GM21526 (cell line): ENCODE measurements around the gene DGAT2.

ENCODE experiments used
- ATAC-seq: cut with Tn5 transposase; IDR thresholded peaks from one replicate; pipeline ENCODE4 v1.9.1; 2021; ENCODE audit warnings: moderate library complexity; ENCODE audit not compliant: unreplicated experiment, low FRiP score

DGAT2 gene

DNA sequence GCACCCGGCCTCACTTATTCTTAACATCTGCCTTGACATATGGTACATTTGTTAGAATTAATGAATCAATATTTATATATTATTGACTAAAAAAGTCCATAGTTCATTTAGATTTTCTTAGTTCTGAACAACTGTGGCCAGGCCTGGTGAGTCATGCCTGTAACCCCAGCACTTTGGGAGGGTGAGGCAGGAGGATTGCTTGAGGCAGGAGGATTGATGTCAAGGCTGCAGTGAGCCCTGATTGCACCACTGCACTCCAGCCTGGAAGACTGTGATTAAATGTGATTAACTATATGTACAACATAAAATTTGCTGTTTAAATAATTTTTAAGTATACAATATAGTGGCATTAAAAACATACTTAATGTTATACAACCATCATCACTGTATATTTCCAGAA is 52.1 kb downstream of the DGAT2 start:
- no peak for ATAC-seq

DNA sequence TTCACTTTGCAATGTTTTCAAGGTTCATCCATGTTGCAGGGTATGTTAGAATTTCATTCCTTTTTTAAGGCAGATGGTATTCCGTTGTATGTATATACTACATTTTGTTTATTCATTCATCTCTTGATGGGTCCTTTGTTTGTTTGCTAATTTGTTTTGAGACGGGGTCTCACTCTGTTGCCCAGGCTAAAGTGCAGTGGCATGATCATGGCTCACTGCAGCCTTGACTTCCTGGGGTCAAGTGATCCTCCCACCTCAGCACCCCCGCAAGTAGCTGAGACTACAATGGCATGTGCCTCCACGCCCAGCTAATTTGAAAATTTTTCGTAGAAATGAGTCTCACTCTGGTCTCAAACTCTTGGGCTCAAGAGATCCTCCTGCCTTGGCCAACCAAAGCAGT is 52.6 kb downstream of the DGAT2 start:
- no peak for ATAC-seq

DNA sequence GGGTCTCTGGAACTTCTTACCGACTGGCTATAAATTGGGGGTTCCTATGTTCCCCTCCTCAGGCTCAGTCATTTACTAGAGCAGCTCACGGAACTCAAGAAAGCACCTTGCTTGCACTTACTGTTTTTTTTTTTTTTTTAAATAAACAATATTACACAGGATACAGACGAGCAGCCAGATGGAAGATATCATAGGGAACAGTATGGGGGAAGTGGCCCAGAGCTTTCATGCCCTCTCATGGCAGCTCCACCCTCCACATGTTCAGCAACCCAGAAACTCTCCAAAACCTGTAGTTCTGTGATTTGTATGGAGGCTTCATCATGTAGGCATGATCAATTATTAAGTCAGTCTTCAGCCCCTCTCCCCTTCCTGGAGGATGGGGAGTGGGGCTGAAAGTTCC is 54.0 kb downstream of the DGAT2 start:
- ATAC-seq = no peak

DNA sequence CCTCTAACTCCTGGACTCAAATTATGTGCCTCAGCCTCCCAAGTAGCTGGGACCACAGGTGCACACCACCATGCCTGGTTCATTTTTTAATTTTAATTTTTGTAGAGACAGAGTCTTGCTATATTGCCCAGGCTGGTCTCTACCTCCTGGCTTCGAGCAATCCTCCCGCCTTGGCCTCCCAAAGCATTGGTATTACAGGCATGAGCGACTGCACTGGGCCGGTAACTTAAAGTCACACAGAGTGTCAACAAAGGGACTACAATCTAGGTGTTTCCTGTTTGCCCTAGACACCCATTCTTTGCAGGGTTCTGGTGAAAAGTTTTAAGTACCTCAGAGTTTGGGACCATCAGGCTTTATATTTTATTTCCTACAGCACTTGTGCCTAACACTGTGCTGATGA is 54.8 kb downstream of the DGAT2 start:
- ATAC-seq = no peak

DNA sequence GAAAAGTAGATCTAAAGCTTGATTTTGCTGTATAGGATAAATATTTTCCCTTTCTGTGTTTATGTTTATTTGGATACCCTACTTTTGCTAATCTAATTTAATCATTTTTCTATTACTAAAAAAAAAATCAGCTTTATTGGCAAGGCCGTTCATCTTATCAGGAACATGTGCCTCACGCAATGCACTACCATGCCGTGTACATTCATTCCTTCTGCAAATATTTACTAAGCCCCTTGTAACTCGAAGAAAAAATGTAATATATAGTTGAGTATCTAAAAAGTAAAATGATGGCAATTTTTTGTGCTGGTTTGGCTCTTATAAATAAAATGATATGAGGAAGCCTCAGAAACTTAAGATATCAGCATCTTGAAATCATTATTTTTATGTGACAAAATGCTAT is 55.4 kb downstream of the DGAT2 start:
- ATAC-seq = no peak

DNA sequence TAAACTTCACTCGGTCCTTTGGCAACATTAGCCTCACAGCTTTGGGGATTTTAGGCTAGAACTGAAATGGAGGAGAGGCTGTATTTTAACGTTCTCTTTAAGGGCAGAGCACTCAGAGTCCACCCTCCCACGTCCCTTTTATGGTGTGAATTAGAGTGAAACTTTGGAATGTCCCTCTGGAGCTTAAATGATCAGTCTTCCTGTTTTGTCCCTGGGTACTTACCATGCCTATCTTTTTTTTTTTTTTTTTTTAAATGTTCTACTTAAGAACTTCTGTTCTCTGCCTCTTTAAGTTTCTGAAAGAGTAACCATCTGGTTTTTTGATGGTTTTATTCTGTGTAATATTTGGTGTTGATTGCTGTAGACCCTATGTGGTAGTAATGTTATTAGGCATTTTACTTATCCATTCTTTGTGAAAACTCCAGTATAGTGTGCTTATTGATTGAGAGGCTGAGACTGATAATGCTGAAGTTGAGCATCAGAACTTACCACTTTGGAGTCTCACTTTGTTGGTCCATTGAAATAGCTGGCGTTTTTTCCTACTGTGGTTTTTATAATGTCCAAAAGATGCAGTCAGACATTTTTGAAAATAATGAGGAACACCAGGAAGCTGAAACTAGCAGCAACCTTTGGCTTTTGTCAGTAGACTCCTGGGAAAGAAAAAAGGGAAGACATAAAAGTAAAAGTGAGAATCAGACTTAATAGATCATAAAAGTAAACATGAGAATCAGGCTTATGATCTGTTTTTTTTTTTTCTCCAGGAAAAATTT is 58.1 kb downstream of the DGAT2 start:
- no peak for ATAC-seq

DNA sequence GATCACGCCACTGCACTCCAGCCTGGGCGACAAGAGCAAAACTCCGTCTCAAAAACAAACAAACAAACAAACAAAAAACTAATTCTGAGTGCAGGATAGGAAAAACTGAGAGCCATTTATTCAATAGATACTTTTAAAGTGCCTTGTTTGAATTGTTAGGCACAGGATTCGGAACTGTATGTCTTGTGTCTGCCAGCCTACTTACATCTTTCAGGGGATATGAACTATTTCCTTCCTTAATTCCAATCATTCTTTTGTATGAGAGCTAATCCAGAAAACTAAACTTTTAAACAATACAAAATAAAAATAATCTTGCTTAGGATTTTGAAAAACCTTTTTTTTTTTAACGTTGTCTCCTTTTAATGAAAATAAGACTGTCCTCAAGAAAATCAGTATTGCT is 59.0 kb downstream of the DGAT2 start:
- no peak for ATAC-seq

DNA sequence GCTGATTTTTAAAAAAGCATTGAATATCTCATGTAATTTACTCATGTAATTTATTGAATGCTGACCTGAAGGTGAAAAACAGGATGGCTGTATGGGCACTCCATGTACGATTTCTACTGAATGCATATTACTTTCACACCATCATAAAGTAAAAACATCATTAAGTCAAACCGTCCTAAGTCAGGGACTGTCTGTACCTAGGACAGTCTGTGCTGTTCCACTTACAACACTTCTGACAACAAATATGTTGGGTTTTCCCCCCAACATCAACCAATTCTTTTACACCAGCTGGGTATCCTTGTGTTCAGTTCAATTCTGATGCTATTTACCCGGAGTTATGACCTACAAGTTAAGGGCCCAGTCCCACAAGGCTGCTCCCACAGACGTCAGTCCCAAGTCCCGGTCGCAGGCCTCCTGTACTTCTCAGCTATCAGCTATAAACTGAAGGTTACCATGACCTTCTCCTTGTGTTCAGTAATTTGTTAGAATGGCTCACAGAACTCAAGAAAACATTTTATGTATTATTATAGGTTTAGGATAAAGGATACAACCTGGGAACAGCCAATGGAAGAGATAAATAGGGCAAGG is 63.4 kb downstream of the DGAT2 start:
- ATAC-seq = no peak

DNA sequence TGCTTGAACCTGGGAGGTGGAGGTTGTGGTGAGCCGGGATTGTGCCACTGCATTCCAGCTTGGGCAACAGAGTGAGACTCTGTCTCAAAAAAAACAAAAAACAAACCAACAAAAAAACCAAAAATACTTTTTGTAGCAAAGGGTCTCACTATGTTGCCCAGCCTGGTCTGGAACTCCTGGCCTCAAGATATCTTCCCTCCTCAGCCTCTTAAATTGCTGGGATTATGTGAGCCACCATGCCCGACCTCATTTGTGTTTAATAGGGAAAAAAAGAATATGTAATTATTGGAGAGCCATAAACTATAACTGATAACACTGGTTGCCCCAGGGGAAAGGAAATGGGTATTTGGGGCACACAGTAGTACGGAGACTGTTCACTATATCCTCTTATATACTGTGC is 66.2 kb downstream of the DGAT2 start:
- no peak for ATAC-seq

DNA sequence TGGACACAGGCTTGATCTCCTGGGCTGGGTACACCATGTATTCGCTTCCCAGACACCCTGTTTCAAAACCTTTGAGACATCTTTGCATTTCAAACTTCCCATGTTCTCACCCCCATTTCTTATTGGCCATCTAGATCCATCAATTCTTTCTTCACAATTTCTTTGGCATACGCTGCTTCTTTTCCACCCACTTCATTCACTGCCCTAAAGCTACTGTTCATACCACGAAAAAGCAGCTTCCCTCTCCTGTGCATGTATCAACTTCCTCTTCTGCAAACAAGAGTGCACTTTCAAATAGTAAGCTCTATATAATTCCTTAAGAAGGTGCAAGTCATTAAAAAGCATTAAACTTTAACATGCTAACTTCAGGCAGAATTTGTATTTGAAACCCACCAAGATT is 67.8 kb downstream of the DGAT2 start:
- ATAC-seq = no peak

DNA sequence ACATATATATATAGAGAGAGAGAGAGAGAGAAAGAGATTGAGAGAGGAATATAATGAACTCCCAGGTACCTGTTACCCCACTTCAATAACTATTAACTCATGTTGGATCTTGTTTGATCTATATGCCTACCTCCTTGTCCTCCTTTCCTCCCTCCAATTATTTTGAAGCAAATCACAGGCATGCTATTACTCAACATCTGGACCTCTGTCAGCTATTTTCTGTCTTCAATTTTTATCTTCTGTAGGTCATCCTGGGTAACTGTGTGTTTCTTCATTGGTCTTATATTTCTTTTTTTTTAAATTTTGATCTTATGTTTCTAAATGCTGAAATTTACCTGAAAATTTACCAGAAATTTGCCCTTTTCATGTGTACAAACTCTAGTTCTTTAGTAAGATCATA is 71.3 kb downstream of the DGAT2 start:
- ATAC-seq = no peak

DNA sequence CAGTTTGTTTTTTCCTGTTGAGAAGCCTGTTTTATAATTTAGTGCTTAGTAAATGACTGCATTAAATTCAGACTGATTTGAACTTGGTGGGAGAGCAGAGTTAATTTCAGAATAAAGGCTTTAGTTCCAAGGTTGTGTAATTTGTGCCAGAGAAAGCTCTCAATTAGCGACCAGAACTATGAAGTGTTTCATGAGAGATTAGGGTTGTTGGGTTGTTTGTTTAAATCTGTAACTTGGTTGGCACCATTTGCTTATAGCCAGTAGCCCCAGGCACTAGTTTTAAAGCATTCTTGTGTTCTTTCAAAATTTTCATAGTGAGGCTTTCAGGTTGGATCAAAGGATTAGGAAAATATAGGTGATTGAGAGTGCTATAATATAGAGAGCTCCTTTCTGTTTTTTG is 71.9 kb downstream of the DGAT2 start:
- ATAC-seq = no peak

DNA sequence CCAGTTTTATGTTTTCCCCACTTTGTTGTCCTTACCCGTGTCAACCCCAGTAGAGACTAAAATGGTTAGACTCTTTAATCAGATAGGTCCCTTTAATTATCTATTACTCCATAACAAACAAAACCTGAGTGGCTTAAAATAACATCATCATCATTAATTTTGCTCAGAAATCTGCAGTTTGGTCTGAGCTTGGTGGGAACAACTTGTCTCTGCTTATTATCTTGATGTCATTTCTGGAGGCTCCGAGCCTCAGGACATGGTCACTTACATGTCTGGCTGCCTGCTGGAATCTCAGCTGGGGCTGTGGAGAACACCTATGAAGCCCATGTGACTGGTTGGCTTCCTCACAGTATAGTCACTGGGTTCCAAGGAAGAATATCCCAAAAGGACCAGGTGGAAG is 73.2 kb downstream of the DGAT2 start:
- no peak for ATAC-seq

DNA sequence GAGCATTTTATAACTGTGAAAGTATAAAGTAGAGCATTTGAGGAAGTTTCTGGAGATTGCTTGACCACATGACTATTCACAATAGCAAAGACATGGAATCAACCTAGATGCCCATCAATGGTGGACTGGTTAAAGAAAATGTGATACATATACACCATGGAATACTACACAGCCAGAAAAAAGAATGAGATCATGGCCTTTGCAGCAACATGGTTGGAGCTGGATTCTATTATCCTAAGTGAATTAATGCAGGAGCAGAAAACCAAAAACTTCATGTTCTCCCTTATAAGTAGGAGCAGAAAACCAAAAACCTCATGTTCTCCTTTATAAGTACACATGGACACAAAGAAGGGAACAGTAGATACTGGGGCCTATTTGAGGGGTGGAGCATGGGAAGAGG is 76.7 kb downstream of the DGAT2 start:
- ATAC-seq = no peak

DNA sequence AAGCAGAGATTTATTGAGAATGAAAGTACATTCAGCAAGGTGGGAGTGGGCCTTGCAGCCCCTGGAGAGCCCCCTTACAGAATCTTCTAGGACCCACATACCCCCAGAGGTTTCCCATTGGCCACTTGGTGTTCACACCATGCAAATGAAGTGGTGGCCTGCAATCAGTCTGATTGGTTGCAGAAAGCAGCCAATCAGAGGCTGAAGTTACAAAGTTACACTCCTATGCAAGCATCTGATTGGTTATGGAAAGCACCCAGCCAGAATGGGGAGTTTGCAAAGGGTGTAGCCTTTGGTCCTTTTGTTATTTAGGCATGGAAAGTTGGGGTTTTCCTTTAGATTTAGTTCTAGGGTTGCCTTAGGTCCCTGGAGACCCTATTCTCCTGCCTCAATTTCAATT is 81.3 kb downstream of the DGAT2 start:
- ATAC-seq = no peak

DNA sequence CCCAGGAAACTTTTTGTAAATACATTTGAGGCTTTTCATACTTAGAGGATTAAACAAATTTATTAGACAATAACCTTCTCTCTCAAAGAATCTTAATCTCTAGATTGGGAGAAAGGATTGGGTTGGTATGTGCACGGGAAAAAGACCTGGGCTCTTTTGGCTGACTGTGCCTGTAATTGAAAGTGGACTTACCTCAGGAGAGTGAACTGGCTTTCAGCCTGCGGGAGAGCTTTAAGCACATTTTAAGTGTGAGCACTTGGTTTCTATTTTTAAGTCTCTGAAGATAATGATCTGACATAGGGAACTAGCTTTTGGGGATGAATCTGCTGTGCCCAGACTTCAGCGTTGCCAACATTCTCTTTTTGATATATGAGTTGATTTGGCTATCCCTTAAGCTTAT is 82.2 kb downstream of the DGAT2 start:
- ATAC-seq = no peak
